GM21526 (cell line): ENCODE measurements around the gene KIF17.

ENCODE experiments used
- ATAC-seq: cut with Tn5 transposase; IDR thresholded peaks from one replicate; pipeline ENCODE4 v1.9.1; 2021; ENCODE audit warnings: moderate library complexity; ENCODE audit not compliant: unreplicated experiment, low FRiP score

Gene KIF17

GRCh38 chr1:20633190-20634064, 84.4 kb downstream of the KIF17 start, which contains the start of gene PINK1:
TSS of gene PINK1 (plus strand) at chr1:20633458. CDS start at chr1:20633549, 91 bp downstream.
- no peak for ATAC-seq

DNA sequence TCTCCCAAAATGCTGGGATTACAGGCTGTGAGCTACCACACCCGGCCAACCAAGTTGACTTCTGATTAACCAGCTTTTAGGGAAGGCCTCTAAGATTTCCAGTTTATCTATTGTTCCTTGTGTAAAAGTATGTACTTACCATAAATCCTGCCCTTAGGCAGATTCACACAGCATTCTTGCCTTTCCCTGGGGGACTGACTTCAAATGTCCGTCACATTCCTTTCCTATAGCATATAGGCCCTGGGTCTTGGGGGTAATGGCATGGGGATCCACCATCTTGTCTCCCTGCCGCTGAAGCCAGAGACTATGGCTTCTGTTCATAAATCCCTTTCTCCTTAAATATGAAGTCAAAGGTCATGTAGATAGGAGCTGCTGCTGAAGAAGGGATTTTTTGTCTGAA, 85.4 kb downstream of the KIF17 start:
- no peak for ATAC-seq

- ATAC-seq = no peak
Measured at GRCh38 chr1:20630729-20631128, 87.1 kb downstream of the KIF17 start.

DNA sequence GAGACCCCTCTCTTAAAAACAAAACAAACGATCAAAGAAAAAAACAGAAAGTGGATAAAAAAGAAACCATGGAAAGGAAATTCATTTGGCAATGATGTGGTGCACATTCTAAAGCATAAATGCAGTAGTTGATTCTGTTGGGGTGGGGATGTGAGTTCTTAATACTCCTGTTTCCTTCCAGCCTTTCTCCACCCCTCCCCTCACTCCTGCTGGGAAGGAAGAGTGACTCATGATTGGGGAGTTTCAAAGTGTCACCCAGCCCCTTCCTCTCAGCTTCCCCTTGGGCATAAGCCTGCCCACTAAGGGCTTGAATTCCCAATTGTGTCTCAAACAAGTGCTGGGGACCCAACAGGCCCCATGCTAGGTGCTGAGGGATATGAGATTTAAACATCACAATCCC, 91.3 kb downstream of the KIF17 start:
- ATAC-seq = no peak

GRCh38 chr1:20626098-20626427, 91.7 kb downstream of the KIF17 start:
- ATAC-seq = no peak

- ATAC-seq = no peak
Measured at GRCh38 chr1:20625176-20626097, 92.4 kb downstream of the KIF17 start.

DNA sequence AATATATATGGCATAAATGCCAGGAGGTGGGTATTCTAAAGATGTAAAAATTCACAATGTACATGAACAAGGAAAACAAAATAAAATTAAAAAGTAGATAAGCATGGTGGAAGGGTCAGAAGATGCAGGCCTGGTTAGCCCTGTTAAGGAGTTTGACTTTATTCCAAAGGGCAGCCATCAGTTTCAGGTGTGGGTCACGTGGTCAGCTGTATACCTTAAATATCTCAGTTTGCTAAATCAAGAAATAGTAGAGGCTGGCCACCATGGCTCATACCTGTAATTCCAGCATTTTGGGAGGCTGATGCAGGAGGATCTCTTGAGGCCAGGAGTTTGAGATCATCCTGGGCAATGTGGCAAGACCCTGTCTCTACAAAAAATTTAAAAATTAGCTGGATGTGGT, 93.1 kb downstream of the KIF17 start:
- no peak for ATAC-seq

- no peak for ATAC-seq
Measured at GRCh38 chr1:20621012-20621411, 96.8 kb downstream of the KIF17 start.

DNA sequence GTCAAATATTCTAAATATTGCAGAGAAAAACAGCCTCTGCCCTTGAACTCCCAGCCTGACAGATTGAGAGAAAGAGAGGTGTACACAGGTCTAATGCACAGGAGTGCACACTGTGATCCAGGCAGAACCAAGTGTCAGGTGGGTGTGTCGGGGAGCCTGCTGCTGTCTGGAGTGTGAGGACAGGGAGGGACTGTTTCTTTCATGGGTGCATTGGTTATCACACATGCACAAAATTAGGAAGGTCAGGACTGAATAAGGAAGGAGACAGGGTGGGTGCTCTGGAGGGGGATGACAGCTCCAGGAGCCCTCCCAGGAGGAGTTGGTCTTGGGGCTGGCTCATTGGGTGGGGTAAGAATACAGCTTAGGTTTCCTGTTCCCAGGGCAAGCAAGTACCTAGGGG, 97.8 kb downstream of the KIF17 start:
- no peak for ATAC-seq

- ATAC-seq = no peak
Measured at GRCh38 chr1:20618550-20618949, 99.3 kb downstream of the KIF17 start.

GRCh38 chr1:20616847-20617487, 100.8 kb downstream of the KIF17 start:
- ATAC-seq = no peak

- ATAC-seq = no peak
Measured at GRCh38 chr1:20615946-20616846, 101.6 kb downstream of the KIF17 start.

GRCh38 chr1:20614131-20614579, 103.7 kb downstream of the KIF17 start:
- ATAC-seq = no peak
